ENCODE measurements around the gene LY6G6C. TPM values are rescaled to one million over a fixed set of nuclear protein-coding genes. Genes with fewer than 3 reads are reported as not detected.

The LY6G6C gene
- total RNA-seq, 1 experiment from 2014 or later = not detected

- Histone ChIP-seq H3K4me2 (ENCODE audit: insufficient read depth, insufficient read length, low read length) (no peak overlapping the region), H2AK5ac (ENCODE audit: insufficient read length, low read length) (no peak overlapping the region), H4K5ac (ENCODE audit: insufficient read length, low read depth, low read length) (no peak overlapping the region), H3K14ac (ENCODE audit: insufficient read depth, low read length) (no peak overlapping the region), H3T11ph (ENCODE audit: low read length) (no peak overlapping the region), H2AFZ (ENCODE audit: low read length) (no peak overlapping the region), H3K79me1 (ENCODE audit: insufficient read depth, low read depth, low read length, poor library complexity, severe bottlenecking) (peaks cover 6% of the 10 kb centered on the region), H3K23me2 (ENCODE audit: insufficient read length, low read depth, low read length, poor library complexity, severe bottlenecking) (peaks cover 6% of the 10 kb centered on the region), H2BK15ac (ENCODE audit: low read depth, low read length) (no peak overlapping the region), H3K18ac (ENCODE audit: insufficient read length, low read depth, low read length) (no peak overlapping the region), H2BK20ac (ENCODE audit: low read depth, low read length, poor library complexity, severe bottlenecking) (no peak overlapping the region), H3K56ac (ENCODE audit: insufficient read length, low read depth, low read length) (no peak overlapping the region), H3K27me3 (ENCODE audit: insufficient read depth, low read length) (no peaks in the 10 kb centered on the region), H3K79me2 (ENCODE audit: insufficient read depth, low read length) (peaks cover 2% of the 10 kb centered on the region; the same call in 1 of the 2 replicates), H3K4me1 (ENCODE audit: insufficient read depth, low read length) (peaks cover 4% of the 10 kb centered on the region; the same call in 1 of the 2 replicates), H3K9me3 (ENCODE audit: control insufficient read depth, low read depth, low read length) (no peaks in the 10 kb centered on the region), H2BK12ac (ENCODE audit: insufficient read length, low read depth, low read length) (no peak overlapping the region), H4K91ac (ENCODE audit: insufficient read length, low read depth, low read length) (no peak overlapping the region), H3K9ac (ENCODE audit: extremely low read depth, insufficient read length, low read length) (no peak overlapping the region), H3K27ac (ENCODE audit: insufficient read length, low read depth, low read length) (no peak overlapping the region), H2BK120ac (ENCODE audit: low read depth, low read length, poor library complexity, severe bottlenecking) (no peak overlapping the region), H3K23ac (ENCODE audit: insufficient read length, low read depth, low read length) (no peak overlapping the region), H4K20me1 (ENCODE audit: control insufficient read depth, insufficient read depth, insufficient read length) (no peaks in the 10 kb centered on the region), H4K8ac (replicated peaks; ENCODE audit: insufficient read length, low read depth, low read length) (no peak overlapping the region), H3K4ac (ENCODE audit: low read depth, low read length) (no peak overlapping the region), H2BK5ac (ENCODE audit: insufficient read length, low read length) (no peak overlapping the region)
- Mint-ChIP-seq H3K27ac (peak overlapping the region in 1 of 3 experiments; percentile 24; a peak in 1 of 7 replicates), H3K27me3 (ENCODE audit: low read depth) (no peaks in the 10 kb centered on the region; the same call in 1 of the 2 replicates), H3K9me3 (no peaks in the 10 kb centered on the region; a peak in 1 of 5 replicates), H3K4me1 (peaks cover 11% of the 10 kb centered on the region in 2 experiments), H3K4me3 (peak overlapping the region; percentile 6 to 66; a peak in 2 of 5 replicates), H3K36me3 (ENCODE audit: insufficient read depth in 1 of 3, low read depth in 3 of 3) (peaks cover 4 to 35% (median 12%) of the 10 kb centered on the region in 3 experiments; a peak in 5 of 7 replicates)
- no CpG with 5 or more reads among the region's 5 CpGs for WGBS (ENCODE audit: extremely low coverage, insufficient read length, low lambda C conversion rate)
- DNase-seq = no peak
- TF ChIP-seq, protein P1, sequence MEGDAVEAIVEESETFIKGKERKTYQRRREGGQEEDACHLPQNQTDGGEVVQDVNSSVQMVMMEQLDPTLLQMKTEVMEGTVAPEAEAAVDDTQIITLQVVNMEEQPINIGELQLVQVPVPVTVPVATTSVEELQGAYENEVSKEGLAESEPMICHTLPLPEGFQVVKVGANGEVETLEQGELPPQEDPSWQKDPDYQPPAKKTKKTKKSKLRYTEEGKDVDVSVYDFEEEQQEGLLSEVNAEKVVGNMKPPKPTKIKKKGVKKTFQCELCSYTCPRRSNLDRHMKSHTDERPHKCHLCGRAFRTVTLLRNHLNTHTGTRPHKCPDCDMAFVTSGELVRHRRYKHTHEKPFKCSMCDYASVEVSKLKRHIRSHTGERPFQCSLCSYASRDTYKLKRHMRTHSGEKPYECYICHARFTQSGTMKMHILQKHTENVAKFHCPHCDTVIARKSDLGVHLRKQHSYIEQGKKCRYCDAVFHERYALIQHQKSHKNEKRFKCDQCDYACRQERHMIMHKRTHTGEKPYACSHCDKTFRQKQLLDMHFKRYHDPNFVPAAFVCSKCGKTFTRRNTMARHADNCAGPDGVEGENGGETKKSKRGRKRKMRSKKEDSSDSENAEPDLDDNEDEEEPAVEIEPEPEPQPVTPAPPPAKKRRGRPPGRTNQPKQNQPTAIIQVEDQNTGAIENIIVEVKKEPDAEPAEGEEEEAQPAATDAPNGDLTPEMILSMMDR (conservative IDR thresholded peaks at IDR 0.05) = no peak
These were observed 20.7 kb downstream of the LY6G6C start for GRCh38 chr6:31700740-31701401.

All from H9 (cell line).